A549 (cell line): ENCODE results near the gene NUAK2.

ENCODE experiments used
- ESRRA ChIP-seq: fragments of 150-350 bp; IDR thresholded peaks from 2 replicates; pipeline ENCODE4 v1.6.1; 2014; ENCODE audit warnings: mild to moderate bottlenecking, low read length, borderline replicate concordance
- TF ChIP-seq, protein P1 (sequence below): fragments of >200 bp; sonication (Bioruptor Twin); formaldehyde crosslinking; IDR thresholded peaks from 3 replicates; pipeline ENCODE4 v1.5.1; 2016
- TF ChIP-seq, protein P2 (sequence below): IDR thresholded peaks from 2 replicates; pipeline ENCODE4 v1.6.1; 2012; ENCODE audit warnings: low read depth, borderline replicate concordance

DNA sequence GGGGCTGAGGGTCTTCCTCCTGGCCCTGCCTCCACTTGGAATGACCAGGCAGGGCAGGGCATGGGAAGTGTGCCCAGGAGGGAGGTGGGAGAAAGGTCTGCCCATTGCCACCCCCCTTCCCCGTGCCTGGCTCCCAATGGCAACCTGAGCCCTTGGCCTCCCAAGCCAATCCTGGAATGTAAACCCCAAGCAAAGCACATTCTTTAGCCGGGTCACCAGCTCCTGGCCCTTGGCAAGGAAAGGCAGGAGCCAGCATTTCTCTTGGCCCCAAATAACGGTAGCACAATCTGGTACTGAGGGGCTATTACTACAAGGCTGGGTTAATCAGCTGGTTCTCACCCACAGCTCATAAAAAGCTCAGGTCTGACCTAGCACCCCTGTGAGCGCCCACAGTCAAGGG is 6.9 kb upstream of the NUAK2 start:
- TF ChIP-seq, protein P1, sequence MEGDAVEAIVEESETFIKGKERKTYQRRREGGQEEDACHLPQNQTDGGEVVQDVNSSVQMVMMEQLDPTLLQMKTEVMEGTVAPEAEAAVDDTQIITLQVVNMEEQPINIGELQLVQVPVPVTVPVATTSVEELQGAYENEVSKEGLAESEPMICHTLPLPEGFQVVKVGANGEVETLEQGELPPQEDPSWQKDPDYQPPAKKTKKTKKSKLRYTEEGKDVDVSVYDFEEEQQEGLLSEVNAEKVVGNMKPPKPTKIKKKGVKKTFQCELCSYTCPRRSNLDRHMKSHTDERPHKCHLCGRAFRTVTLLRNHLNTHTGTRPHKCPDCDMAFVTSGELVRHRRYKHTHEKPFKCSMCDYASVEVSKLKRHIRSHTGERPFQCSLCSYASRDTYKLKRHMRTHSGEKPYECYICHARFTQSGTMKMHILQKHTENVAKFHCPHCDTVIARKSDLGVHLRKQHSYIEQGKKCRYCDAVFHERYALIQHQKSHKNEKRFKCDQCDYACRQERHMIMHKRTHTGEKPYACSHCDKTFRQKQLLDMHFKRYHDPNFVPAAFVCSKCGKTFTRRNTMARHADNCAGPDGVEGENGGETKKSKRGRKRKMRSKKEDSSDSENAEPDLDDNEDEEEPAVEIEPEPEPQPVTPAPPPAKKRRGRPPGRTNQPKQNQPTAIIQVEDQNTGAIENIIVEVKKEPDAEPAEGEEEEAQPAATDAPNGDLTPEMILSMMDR: no peak
- no peak for TF ChIP-seq ESRRA
- TF ChIP-seq, protein P2, sequence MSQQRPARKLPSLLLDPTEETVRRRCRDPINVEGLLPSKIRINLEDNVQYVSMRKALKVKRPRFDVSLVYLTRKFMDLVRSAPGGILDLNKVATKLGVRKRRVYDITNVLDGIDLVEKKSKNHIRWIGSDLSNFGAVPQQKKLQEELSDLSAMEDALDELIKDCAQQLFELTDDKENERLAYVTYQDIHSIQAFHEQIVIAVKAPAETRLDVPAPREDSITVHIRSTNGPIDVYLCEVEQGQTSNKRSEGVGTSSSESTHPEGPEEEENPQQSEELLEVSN: no peak
